MM.1S (cell line): ENCODE measurements around the gene GMEB1.

ENCODE experiments used
- DNase-seq: peaks from one replicate; pipeline ENCODE4 v3.0.0-alpha.2; 2015
- H2AFZ ChIP-seq: fragments of 300-600 bp; sonication (generic); 2 replicates; pipeline ENCODE4 v1.6.0; 2016; ENCODE audit warnings: antibody characterized with exemption, low read length
- H3F3A ChIP-seq: fragments of 300-600 bp; sonication (generic); 2 replicates; pipeline ENCODE4 v1.6.1; 2016; ENCODE audit warnings: mild to moderate bottlenecking, antibody characterized with exemption, low read length, moderate library complexity, mixed read lengths; ENCODE audit not compliant: insufficient read depth
- H3K27ac ChIP-seq: fragments of 300-600 bp; sonication (generic); 2 replicates; pipeline ENCODE4 v1.5.1; 2016; ENCODE audit warnings: mild to moderate bottlenecking, low read length
- H3K27me3 ChIP-seq: fragments of 300-600 bp; sonication (generic); replicated peaks from 2 replicates; pipeline ENCODE4 v1.6.0; 2016; ENCODE audit warnings: low read length; ENCODE audit not compliant: insufficient read depth
- H3K36me3 ChIP-seq: fragments of 300-600 bp; sonication (generic); replicated peaks from 2 replicates; pipeline ENCODE4 v1.6.1; 2016; ENCODE audit warnings: mild to moderate bottlenecking, low read length, mixed read lengths; ENCODE audit not compliant: insufficient read depth
- H3K4me1 ChIP-seq: fragments of 300-600 bp; sonication (generic); 2 replicates; pipeline ENCODE4 v1.6.1; 2016; ENCODE audit warnings: low read length, mixed read lengths
- H3K4me2 ChIP-seq: fragments of 300-600 bp; sonication (generic); 2 replicates; pipeline ENCODE4 v1.6.0; 2016; ENCODE audit warnings: low read depth, low read length
- H3K4me3 ChIP-seq: fragments of 300-600 bp; sonication (generic); 2 replicates; pipeline ENCODE4 v1.5.1; 2016; ENCODE audit warnings: low read length, mixed read lengths
- H3K79me2 ChIP-seq: fragments of 300-600 bp; sonication (generic); 2 replicates; pipeline ENCODE4 v1.6.1; 2016; ENCODE audit warnings: mixed run types, low read length, mixed read lengths
- H3K9ac ChIP-seq: fragments of 300-600 bp; sonication (generic); 2 replicates; pipeline ENCODE4 v1.6.1; 2016; ENCODE audit warnings: low read length, mixed read lengths
- H3K9me2 ChIP-seq: fragments of 300-600 bp; sonication (generic); replicated peaks from 2 replicates; pipeline ENCODE4 v1.6.1; 2016; ENCODE audit warnings: mild to moderate bottlenecking, low read length, mixed read lengths; ENCODE audit not compliant: insufficient read depth
- H3K9me3 ChIP-seq: fragments of 300-600 bp; sonication (generic); replicated peaks from 2 replicates; pipeline ENCODE4 v1.6.1; 2016; ENCODE audit warnings: mild to moderate bottlenecking, low read length, mixed read lengths; ENCODE audit not compliant: insufficient read depth
- H4K20me1 ChIP-seq: fragments of 300-600 bp; sonication (generic); 2 replicates; pipeline ENCODE4 v1.6.1; 2016; ENCODE audit warnings: mild to moderate bottlenecking, low read length, moderate library complexity, mixed read lengths; ENCODE audit not compliant: insufficient read depth
- CTCF ChIP-seq: fragments of 300-600 bp; sonication (generic); IDR thresholded peaks from 2 replicates; pipeline ENCODE4 v1.5.1; 2016; ENCODE audit warnings: antibody characterized with exemption, low read length, mixed read lengths
- EZH2 ChIP-seq: fragments of 300-600 bp; sonication (generic); optimal IDR thresholded peaks from 2 replicates; pipeline ENCODE3; 2017; ENCODE audit warnings: low read depth, mild to moderate bottlenecking, antibody characterized with exemption, low read length, mixed read lengths
- EZH2phosphoT487 ChIP-seq: fragments of 300-600 bp; sonication (generic); IDR thresholded peaks from 2 replicates; pipeline ENCODE4 v1.6.1; 2018; ENCODE audit warnings: antibody characterized with exemption, low read length

Gene GMEB1

GRCh38 chr1:28751315-28752060 lies 82.9 kb downstream of the GMEB1 start:
- DNase-seq = no peak
- H3K4me2 ChIP-seq = no peak overlapping the region
- no peaks in the 10 kb centered on the region for H3K27me3 ChIP-seq
- no peaks in the 10 kb centered on the region for H3K9me2 ChIP-seq
- 0 out of 2 replicates have a peak, but pooled peaks cover 4% of the 10 kb centered on the region for H3K4me1 ChIP-seq
- no peaks in the 10 kb centered on the region for H3K9me3 ChIP-seq
- peaks cover 4% of the 10 kb centered on the region; the same call in 1 of the 2 replicates for H3K36me3 ChIP-seq
- H3K27ac ChIP-seq = no peak overlapping the region
- H3K4me3 ChIP-seq = no peak overlapping the region
- TF ChIP-seq EZH2 (no peak), EZH2phosphoT487 (no peak), CTCF (no peak)
- peaks cover 71% of the 10 kb centered on the region for H4K20me1 ChIP-seq
- H3K79me2 ChIP-seq = peaks cover 100% of the 10 kb centered on the region
- H2AFZ ChIP-seq = no peak overlapping the region
- H3K9ac ChIP-seq = no peak overlapping the region
- no peaks in the 10 kb centered on the region for H3F3A ChIP-seq

GRCh38 chr1:28755701-28756100 lies 87.1 kb downstream of the GMEB1 start:
- DNase-seq = no peak
- H3K79me2 ChIP-seq = peaks cover 100% of the 10 kb centered on the region
- no peak overlapping the region for H3K4me3 ChIP-seq
- H3K9me2 ChIP-seq = no peaks in the 10 kb centered on the region
- H4K20me1 ChIP-seq = peaks cover 69% of the 10 kb centered on the region
- H3K27me3 ChIP-seq = no peaks in the 10 kb centered on the region
- no peak overlapping the region for H3K27ac ChIP-seq
- H3K36me3 ChIP-seq = peaks cover 6% of the 10 kb centered on the region; the same call in 1 of the 2 replicates
- no peak overlapping the region for H2AFZ ChIP-seq
- no peaks in the 10 kb centered on the region for H3F3A ChIP-seq
- H3K9me3 ChIP-seq = no peaks in the 10 kb centered on the region
- 0 out of 2 replicates have a peak, but pooled peaks cover 4% of the 10 kb centered on the region for H3K4me1 ChIP-seq
- TF ChIP-seq EZH2phosphoT487 = no peak
- TF ChIP-seq CTCF = no peak
- no peak for TF ChIP-seq EZH2
- H3K4me2 ChIP-seq = no peak overlapping the region
- no peak overlapping the region for H3K9ac ChIP-seq

- Histone ChIP-seq H3K36me3 (peaks cover 6% of the 10 kb centered on the region; the same call in 1 of the 2 replicates), H4K20me1 (peaks cover 63% of the 10 kb centered on the region), H3K4me2 (no peak overlapping the region)
Measured at GRCh38 chr1:28756846-28757245, 88.3 kb downstream of the GMEB1 start.

More at GRCh38 chr1:28756846-28757245, 88.3 kb downstream of the GMEB1 start:
- no peaks in the 10 kb centered on the region for H3K9me3 ChIP-seq
- H3K27me3 ChIP-seq = no peaks in the 10 kb centered on the region
- no peak for DNase-seq
- no peaks in the 10 kb centered on the region for H3K9me2 ChIP-seq
- no peak overlapping the region for H2AFZ ChIP-seq
- H3K9ac ChIP-seq = no peak overlapping the region
- TF ChIP-seq EZH2 (no peak), EZH2phosphoT487 (no peak), CTCF (peak; percentile 18)
- no peak overlapping the region for H3K4me3 ChIP-seq
- no peak overlapping the region for H3K27ac ChIP-seq
- H3F3A ChIP-seq = no peaks in the 10 kb centered on the region
- peaks cover 100% of the 10 kb centered on the region for H3K79me2 ChIP-seq
- H3K4me1 ChIP-seq = no peaks in the 10 kb centered on the region
